ENCODE measurements around the gene POU3F3.

Gene POU3F3

GRCh38 chr2:104862058-104862941, 8.4 kb downstream of the POU3F3 start:
- no peak for DNase-seq

DNA sequence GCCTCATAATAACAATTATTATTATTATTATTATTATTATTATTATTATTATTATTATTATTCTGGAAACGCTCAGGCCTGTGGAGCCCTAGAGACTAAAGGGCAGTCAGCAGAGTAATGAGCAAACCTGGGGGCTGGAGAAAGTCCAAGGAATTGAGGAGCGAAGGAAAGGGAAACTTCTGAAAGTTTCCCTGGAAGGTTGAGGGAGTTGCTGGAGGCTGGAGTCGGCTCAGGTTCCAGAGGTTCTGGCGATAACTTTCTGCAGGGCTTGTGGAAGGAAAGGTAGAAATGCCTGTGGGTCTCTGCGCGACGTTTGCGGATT, 9.2 kb downstream of the POU3F3 start:
- DNase-seq: no peak

GRCh38 chr2:104863468-104864279, 9.8 kb downstream of the POU3F3 start:
- no peak for DNase-seq

- no peak for DNase-seq
Observed at GRCh38 chr2:104864280-104865095, 10.6 kb downstream of the POU3F3 start.

DNA sequence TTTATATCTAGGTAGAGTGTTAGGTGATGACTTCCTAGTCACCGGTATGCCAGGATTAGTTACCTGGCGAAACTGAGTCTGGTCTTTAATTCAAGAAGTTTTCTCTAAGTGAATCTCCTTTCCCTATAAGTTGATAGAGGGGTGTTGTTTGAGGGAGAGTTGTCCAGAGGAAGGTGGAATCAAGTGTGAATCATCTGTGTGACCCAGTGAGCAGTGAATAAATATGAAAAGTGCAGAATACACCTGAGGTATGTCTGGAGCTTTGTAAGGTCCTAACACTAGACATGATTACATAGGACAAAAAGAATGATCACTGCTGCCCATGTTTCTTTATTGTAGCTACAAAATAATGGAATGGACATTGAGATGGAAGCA, 11.2 kb downstream of the POU3F3 start:
- DNase-seq: no peak

DNA sequence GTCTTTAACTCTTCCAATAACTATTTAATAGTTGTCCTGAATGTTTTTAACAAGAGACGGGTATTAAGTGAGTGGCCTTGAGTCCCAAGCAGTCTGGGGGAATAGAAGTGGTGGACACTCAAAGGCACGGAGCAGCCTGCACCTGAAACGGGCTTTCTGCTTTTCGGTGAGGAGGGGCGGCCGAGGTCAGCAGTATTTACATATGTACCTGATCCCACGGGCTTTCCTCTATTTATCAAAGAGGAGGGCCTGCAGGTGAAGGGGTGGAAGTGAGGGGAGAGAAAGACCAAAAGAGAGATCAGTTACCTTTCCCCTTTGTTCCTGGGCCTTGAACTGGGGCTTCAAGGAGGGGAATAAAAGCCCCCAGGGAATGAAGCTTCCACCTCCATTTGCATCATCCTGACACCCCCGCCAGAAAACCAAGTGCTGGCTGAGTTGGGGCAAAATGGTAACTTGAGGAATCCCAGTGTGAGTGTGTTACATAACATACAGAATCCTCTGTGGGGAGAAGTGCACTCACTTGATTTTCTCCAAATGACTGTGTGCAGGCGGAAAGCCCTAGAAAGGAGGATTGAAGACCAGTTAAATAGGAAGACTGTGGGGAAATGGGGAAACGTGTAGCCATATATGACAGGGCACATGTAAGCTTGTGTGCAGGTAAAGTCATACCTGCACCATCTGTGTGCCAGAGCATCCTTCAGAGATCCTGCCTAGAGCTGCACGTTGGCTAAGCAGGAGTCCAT, 12.4 kb downstream of the POU3F3 start:
- no peak for DNase-seq

GRCh38 chr2:104866883-104867812, 13.2 kb downstream of the POU3F3 start:
- no peak for DNase-seq

- no peak for DNase-seq
Observed at GRCh38 chr2:104867813-104868504, 14.0 kb downstream of the POU3F3 start.

DNA sequence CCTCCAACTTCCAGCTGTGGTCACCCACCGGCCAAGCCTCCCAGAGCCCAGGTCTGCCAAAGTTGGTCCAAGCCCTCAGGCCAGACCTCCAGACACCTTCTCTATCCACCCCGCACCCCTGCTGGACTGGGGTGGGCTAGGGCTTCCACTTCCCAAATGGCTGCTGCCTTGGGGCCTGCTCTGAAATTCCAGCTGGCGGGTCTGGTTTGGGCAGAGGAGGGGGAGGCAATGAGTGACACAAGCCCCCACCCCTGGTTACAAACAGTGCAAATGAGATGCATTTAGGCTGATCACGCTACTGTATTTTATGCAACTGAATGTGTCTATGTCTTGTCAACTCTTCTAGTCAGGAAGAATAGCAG, 14.6 kb downstream of the POU3F3 start:
- DNase-seq: no peak

DNA sequence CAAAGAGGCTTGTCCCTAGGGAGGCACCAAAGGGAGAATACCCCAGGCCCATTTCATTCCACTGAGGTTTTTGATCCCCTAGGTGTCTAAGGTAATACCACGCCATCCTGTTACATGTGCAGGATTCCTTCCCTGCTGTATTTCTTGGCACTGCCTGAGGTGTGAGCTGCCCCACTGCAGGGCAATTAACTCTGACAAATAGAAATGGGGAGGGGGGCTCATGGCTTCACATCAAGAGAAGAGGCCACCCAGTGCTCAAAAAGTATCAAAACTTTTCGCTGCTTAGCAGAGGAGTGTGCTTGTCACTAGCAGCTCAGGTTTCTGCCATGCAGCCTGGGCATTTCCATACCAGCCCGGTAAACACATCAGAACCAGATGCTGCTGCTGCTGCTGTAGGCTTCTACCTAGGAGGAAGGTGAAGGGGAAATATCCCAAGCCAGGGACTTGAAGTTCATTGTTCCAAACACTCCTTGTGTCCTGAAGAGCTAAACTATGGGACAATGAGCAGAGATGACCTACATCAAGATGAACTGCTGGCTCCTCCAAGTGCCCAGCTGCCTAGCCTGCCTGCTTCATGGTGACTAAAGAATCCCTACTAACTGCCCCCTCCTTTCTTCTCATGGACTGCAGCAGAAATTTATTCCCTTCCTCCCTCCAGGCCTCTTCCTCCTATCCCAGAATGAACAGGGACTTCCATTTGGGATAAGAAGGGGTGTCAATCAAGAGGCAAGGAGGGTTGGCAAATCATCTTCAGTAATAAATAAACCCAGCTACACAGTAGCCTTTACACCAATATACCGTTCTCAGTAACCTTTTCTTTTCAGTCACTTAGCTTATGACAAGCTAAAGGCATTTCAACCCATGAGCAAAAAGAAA, 16.4 kb downstream of the POU3F3 start:
- no peak for DNase-seq

DNA sequence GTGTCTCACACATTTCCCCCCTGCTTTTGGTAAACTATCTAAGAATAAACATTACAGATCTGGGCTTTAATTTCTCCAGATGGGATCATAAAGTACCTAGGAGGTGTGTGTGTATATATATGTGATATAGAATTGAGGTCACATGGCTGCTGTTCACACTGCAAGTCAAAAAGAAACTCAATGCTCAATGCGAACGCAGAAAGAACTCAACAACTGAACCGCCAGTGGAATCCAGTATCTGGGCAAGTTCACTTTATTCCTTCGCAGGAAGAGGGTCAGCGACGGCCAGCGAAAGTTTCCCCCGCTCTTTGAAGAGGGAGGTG, 17.7 kb downstream of the POU3F3 start:
- DNase-seq: no peak

- no peak for DNase-seq
Observed at GRCh38 chr2:104871972-104872865, 18.3 kb downstream of the POU3F3 start.

DNA sequence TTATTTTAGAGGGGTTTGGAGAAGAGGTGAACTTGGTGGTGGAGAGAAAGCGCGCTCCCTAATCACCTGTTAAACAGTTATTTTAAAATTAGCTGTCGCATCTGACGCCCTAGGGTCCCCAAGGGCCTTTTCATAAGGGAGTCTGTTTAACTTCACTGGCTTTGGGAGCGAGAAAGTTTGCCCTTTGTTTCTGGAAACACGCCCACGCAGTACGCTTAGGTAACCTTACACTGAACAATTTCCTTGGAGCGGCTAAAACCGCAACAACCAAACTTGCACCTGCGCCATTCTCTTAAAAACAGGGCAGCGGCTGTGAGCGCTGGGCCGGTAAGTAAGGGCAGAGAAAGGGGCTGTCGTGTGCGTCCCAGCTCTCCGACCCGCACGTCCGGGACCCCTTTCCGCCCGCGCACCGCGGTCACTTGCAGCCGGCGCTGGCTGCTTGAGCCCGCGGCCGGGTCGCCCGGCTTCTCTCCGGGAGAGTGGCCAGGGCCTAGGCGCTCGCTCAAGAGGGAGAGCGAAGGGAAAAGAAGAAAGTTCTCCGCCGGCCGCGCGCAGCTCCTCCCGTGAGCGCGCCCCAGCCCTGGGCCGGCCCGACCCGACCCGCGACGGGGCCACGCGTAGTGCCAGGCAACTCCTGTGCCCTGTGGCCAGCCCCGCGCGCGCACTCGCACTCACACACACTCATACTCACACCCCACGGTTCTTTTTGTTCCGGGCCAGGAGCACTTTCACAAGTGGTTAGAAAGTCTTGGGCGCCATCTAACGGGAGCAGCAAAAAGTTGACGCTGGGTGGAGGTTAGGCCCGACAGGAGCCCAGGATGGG, 19.2 kb downstream of the POU3F3 start:
- DNase-seq: no peak

DNA sequence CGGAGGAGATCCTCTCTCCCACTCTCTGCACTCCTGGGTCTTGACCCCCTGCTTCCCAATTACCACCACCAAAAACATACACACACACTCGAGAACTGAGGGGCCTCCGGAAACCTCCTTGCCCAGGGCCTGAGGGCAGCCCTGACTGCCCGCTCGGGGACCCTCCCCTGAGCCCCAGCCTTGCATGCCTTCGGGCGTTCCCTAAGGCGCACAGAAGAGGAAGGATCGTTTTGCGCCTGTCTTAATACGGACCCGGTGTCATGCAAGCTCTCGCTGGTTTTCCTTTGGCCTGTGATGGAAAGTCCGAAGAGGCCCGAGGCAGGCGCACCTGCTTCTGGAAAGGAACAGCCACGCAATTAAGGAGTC, 19.8 kb downstream of the POU3F3 start:
- DNase-seq: no peak

GRCh38 chr2:104874230-104874629, 20.3 kb downstream of the POU3F3 start:
- no peak for DNase-seq

- no peak for DNase-seq
Observed at GRCh38 chr2:104875262-104875661, 21.3 kb downstream of the POU3F3 start.

DNA sequence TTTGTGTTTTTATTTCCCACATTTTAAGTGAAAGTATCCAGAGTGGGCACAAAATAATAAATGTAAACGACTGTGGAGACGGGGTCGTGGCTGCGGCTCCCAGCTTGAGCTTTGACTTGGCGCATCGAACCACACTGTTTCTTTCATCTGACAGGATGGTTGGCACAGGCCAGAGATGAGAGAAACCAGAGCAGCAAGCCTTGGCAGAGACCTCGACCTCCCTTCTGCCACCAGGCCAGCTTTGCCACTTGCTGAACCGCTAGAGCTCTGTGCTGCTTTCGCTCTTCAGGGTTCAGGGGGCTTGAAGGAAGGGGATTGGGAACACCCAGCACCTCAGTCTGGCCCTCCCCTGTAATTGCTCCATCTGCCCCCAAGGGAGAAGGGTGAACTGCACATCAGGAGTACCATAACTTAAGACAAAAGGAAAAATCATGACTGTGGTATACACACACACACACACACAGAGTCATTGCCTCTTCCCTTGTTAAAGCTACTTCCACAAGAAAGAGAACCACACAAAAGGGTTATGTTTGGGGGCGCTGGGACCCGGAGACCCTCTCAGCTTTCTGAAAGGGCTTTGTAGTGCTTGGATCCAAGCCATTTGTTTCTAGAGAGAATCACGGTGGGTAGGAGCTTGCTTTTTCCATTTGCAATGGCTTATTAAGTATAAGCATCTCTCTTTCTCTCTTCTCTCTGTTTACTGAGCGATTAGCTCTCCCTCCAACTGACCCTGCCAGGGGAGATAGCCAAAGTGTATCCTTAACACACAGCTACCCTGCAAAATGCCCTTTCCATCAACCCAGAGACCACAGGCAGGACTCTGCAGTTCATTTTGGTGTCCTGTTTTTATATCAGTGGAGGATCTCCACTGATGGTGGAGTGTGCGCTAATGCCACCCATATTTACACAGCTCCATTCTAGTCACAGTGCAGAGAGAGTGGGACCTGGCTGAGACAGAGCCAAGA, 23.0 kb downstream of the POU3F3 start:
- no peak for DNase-seq
